WTC11 (cell line): ENCODE data around the gene FXYD7.

Experiments
- CREB1 ChIP-seq: sonication (generic); formaldehyde crosslinking; IDR thresholded peaks from 2 replicates; pipeline ENCODE4 v1.8.0; 2023; ENCODE audit warnings: mild to moderate bottlenecking, missing genetic modification reagents
- CTCF ChIP-seq: fragments of 200-600 bp; IDR thresholded peaks from 2 replicates; pipeline ENCODE4 v1.8.0; 2022; ENCODE audit warnings: antibody characterized with exemption
- ETV6 ChIP-seq: sonication (generic); formaldehyde crosslinking; IDR thresholded peaks from 2 replicates; pipeline ENCODE4 v1.8.1; 2022; ENCODE audit warnings: mild to moderate bottlenecking, missing genetic modification reagents
- NFYB ChIP-seq: sonication (generic); formaldehyde crosslinking; conservative IDR thresholded peaks from 2 replicates; pipeline ENCODE4 v1.8.0; 2022; ENCODE audit warnings: low read depth, missing genetic modification reagents
- ZNF138 ChIP-seq: sonication (generic); formaldehyde crosslinking; conservative IDR thresholded peaks from 2 replicates; pipeline ENCODE4 v1.8.1; 2022; ENCODE audit warnings: mild to moderate bottlenecking, moderate library complexity, missing genetic modification reagents

- TF ChIP-seq CTCF = no peak
- TF ChIP-seq ZNF138 = no peak
- no peak for TF ChIP-seq ETV6 (CRISPR knock-in tag)
- TF ChIP-seq CREB1 (CRISPR knock-in tag) = no peak
- TF ChIP-seq NFYB = no peak
These were observed 8.4 kb downstream of the FXYD7 start for GRCh38 chr19:35151273-35152065.
